IMR-90 (cell line): ENCODE measurements around the gene GNG7. TPM values are rescaled to one million over a fixed set of nuclear protein-coding genes. Genes with fewer than 3 reads are reported as not detected.

Experiments used
- CTCF ChIP-seq: conservative IDR thresholded peaks from 2 replicates; pipeline ENCODE4 v1.5.1; 2012; ENCODE audit warnings: mild to moderate bottlenecking, low read depth, low read length, improper control_type of control experiment
- polyA plus RNA-seq, 3 experiments: library from polyadenylated mRNA; depleted of rRNA; stranded (reverse); fragments of >200 nt; gene quantifications; 2 replicates each; pipeline ENCODE4 v1.2.3, GENCODE V29; 2012; ENCODE audit warnings: low replicate concordance in 1 of 3
- total RNA-seq: library from RNA; depleted of rRNA; stranded (reverse); fragments of >200 nt; gene quantifications from 2 replicates; pipeline ENCODE4 v1.2.3, GENCODE V29; 2012

The GNG7 gene
- total and polyA plus RNA-seq, 2 of the 4 experiments (the other 2 are of a cell fraction), result under 0.01 to 0.21 TPM

- no peak for TF ChIP-seq CTCF
These were observed 223.5 kb downstream of the GNG7 start (continued) for GRCh38 chr19:2478756-2479555.
